HCT116 (cell line): ENCODE results near the gene EMP1. TPM values are rescaled to one million over a fixed set of nuclear protein-coding genes. Genes with fewer than 3 reads are reported as not detected.
A peak's percentile ranks its signal among the peaks of the same experiment; 100 is the strongest.

Experiments used
- ATAC-seq: fragments of 200-7000 bp; cut with Tn5 transposase; 2 replicates; pipeline ENCODE4 v1.9.1; 2020; ENCODE audit warnings: mild to moderate bottlenecking, moderate library complexity
- Bru-seq: library from RNA; stranded (reverse); fragments of 400-500 nt; gene quantifications from one replicate; lab custom pipeline; 2021; lab: Mats Ljungman, UMichigan
- BruChase-seq, 2 experiments: library from RNA; stranded (reverse); fragments of 400-500 nt; gene quantifications; one replicate each; lab custom pipeline; 2021; lab: Mats Ljungman, UMichigan
- BruUV-seq: library from RNA; stranded (reverse); fragments of 400-500 nt; replicated peaks from 2 replicates; lab custom pipeline; 2021; lab: Mats Ljungman, UMichigan
- CTCF ChIA-PET: fragments of 300-600 bp; sonication (Branson Sonifier 250); formaldehyde crosslinking; loops from one replicate; lab custom pipeline; 2021; ENCODE audit warnings: antibody characterized with exemption; lab: Charles Lee
- POLR2A ChIA-PET: fragments of 300-600, 350-600 bp; sonication (Branson Sonifier 250); formaldehyde crosslinking; loops from one replicate; lab custom pipeline; 2021; ENCODE audit warnings: antibody characterized with exemption; lab: Charles Lee
- RAD21 ChIA-PET, 2 experiments: fragments of 300-600 bp; sonication (Branson Sonifier 250); formaldehyde crosslinking; loops; one replicate each; lab custom pipeline; 2023; ENCODE audit warnings: low total read pairs in 2 of 2; ENCODE audit not compliant: uncharacterized antibody in 2 of 2, unreplicated experiment in 2 of 2, low non-redundant PET in 1 of 2; lab: Charles Lee
- DNase-seq: peaks from one replicate; pipeline ENCODE4 v3.0.0-alpha.2; 2010; ENCODE audit warnings: low read depth, low spot score
- H2AFZ ChIP-seq: fragments of 200-600 bp; shearing (Covaris generic), sonication (generic); 2 replicates; pipeline ENCODE4 v1.6.1; 2017; ENCODE audit warnings: low read depth, mixed run types, mixed read lengths, antibody characterized with exemption, low read length; ENCODE audit not compliant: poor library complexity, severe bottlenecking
- H3K27ac ChIP-seq: 2 replicates; pipeline ENCODE4 v1.5.1; 2012; ENCODE audit warnings: low read depth, low read length
- H3K27me3 ChIP-seq: fragments of 200-600 bp; sonication (generic); 2 replicates; pipeline ENCODE4 v1.6.1; 2016; ENCODE audit warnings: mixed run types, low read length, mixed read lengths; ENCODE audit not compliant: insufficient read depth
- H3K36me3 ChIP-seq, 2 experiments: fragments of 200-500 bp in 1 of 2; fragments of 200-600 bp in 1 of 2; sonication (Bioruptor generic) in 1 of 2; sonication (generic) in 1 of 2; 2 replicates each; pipeline versions ENCODE4 v1.5.1 to v1.6.1; 2014 to 2016; ENCODE audit warnings: low read length in 2 of 2, inconsistent platforms in 1 of 2, mixed read lengths in 1 of 2, mixed run types in 1 of 2; ENCODE audit not compliant: insufficient read depth in 2 of 2, control insufficient read depth in 1 of 2
- H3K4me1 ChIP-seq, 2 experiments: fragments of 200-600 bp in 1 of 2; sonication (generic) in 1 of 2; 2 replicates each; pipeline versions ENCODE4 v1.5.1 to v1.6.1; 2012 to 2017; ENCODE audit warnings: low read length in 2 of 2, inconsistent platforms in 1 of 2, mild to moderate bottlenecking in 1 of 2, mixed read lengths in 1 of 2, mixed run types in 1 of 2, moderate library complexity in 1 of 2; ENCODE audit not compliant: insufficient read depth in 2 of 2, control insufficient read depth in 1 of 2
- H3K4me2 ChIP-seq: fragments of 200-600 bp; sonication (generic); 2 replicates; pipeline ENCODE4 v1.6.1; 2017; ENCODE audit warnings: mixed run types, low read length, mixed read lengths
- H3K4me3 ChIP-seq, 2 experiments: fragments of 200-600 bp in 1 of 2; sonication (generic) in 1 of 2; replicated peaks in 1 of 2; 2 replicates each; pipeline ENCODE4 v1.5.1; 2011 to 2016; ENCODE audit warnings: low read length in 2 of 2, control low read depth in 1 of 2, low read depth in 1 of 2, mild to moderate bottlenecking in 1 of 2, mixed read lengths in 1 of 2, mixed run types in 1 of 2
- H3K79me2 ChIP-seq: fragments of 200-600 bp; sonication (generic); 2 replicates; pipeline ENCODE4 v1.6.1; 2017; ENCODE audit warnings: mild to moderate bottlenecking, mixed run types, low read length, moderate library complexity, mixed read lengths; ENCODE audit not compliant: insufficient read depth
- H3K9ac ChIP-seq: fragments of 200-600 bp; sonication (generic); 2 replicates; pipeline ENCODE4 v1.6.1; 2016; ENCODE audit warnings: low read length, mixed read lengths
- H3K9me2 ChIP-seq: fragments of 200-600 bp; sonication (generic), shearing (Covaris generic); 2 replicates; pipeline ENCODE4 v1.6.1; 2017; ENCODE audit warnings: mixed run types, mild to moderate bottlenecking, moderate library complexity; ENCODE audit not compliant: insufficient read depth
- H3K9me3 ChIP-seq, 2 experiments: fragments of 200-500 bp in 1 of 2; fragments of 200-600 bp in 1 of 2; sonication (Bioruptor generic) in 1 of 2; sonication (generic) in 1 of 2; 2 replicates each; pipeline ENCODE4 v1.6.1; 2014 to 2017; ENCODE audit warnings: low read length in 2 of 2, mixed read lengths in 2 of 2, inconsistent platforms in 1 of 2, low read depth in 1 of 2, mild to moderate bottlenecking in 1 of 2, mixed run types in 1 of 2, moderate library complexity in 1 of 2; ENCODE audit not compliant: control insufficient read depth in 1 of 2, insufficient read depth in 1 of 2
- H4K20me1 ChIP-seq: fragments of 200-600 bp; sonication (generic), shearing (Covaris generic); 2 replicates; pipeline ENCODE4 v1.6.1; 2017; ENCODE audit warnings: mixed run types, mild to moderate bottlenecking, moderate library complexity; ENCODE audit not compliant: insufficient read depth
- CBX3 ChIP-seq: IDR thresholded peaks from 2 replicates; pipeline ENCODE4 v1.6.1; 2012; ENCODE audit warnings: low read depth
- CEBPB ChIP-seq: IDR thresholded peaks from 2 replicates; pipeline ENCODE4 v1.6.1; 2012; ENCODE audit warnings: low read depth
- ELF1 ChIP-seq: IDR thresholded peaks from 2 replicates; pipeline ENCODE4 v1.6.1; 2012; ENCODE audit warnings: low read depth, borderline replicate concordance
- EZH2phosphoT487 ChIP-seq: fragments of 200-600 bp; IDR thresholded peaks from 2 replicates; pipeline ENCODE4 v1.6.1; 2018; ENCODE audit warnings: antibody characterized with exemption, borderline replicate concordance
- FOSL1 ChIP-seq: IDR thresholded peaks from 2 replicates; pipeline ENCODE4 v1.6.1; 2012; ENCODE audit warnings: low read depth
- JUND ChIP-seq: IDR thresholded peaks from 2 replicates; pipeline ENCODE4 v1.6.1; 2012
- MAX ChIP-seq: IDR thresholded peaks from 2 replicates; pipeline ENCODE4 v1.6.1; 2012
- POLR2A ChIP-seq: IDR thresholded peaks from 2 replicates; pipeline ENCODE4 v1.7.0; 2011; ENCODE audit warnings: borderline replicate concordance; ENCODE audit not compliant: insufficient read depth, insufficient read length; ENCODE audit errors: extremely low read depth
- POLR2AphosphoS5 ChIP-seq: IDR thresholded peaks from 2 replicates; pipeline ENCODE4 v1.6.1; 2011; ENCODE audit warnings: mild to moderate bottlenecking, low read depth, low read length, moderate library complexity
- RAD21 ChIP-seq: IDR thresholded peaks from 2 replicates; pipeline ENCODE4 v1.6.1; 2012; ENCODE audit warnings: low read depth, mild to moderate bottlenecking
- REST ChIP-seq: IDR thresholded peaks from 2 replicates; pipeline ENCODE4 v1.6.1; 2012; ENCODE audit warnings: low read depth
- SIN3A ChIP-seq: IDR thresholded peaks from 2 replicates; pipeline ENCODE4 v1.6.1; 2012; ENCODE audit warnings: low read depth
- SP1 ChIP-seq: IDR thresholded peaks from 2 replicates; pipeline ENCODE4 v1.6.1; 2012; ENCODE audit warnings: low read depth
- SRF ChIP-seq: IDR thresholded peaks from 2 replicates; pipeline ENCODE4 v1.6.1; 2012; ENCODE audit warnings: low read depth
- YY1 ChIP-seq: IDR thresholded peaks from 2 replicates; pipeline ENCODE4 v1.6.1; 2011; ENCODE audit warnings: low read length, low read depth, moderate library complexity, mild to moderate bottlenecking; ENCODE audit not compliant: insufficient replicate concordance; ENCODE audit errors: extremely low read depth
- ZBTB33 ChIP-seq: IDR thresholded peaks from 2 replicates; pipeline ENCODE4 v1.6.1; 2011; ENCODE audit warnings: mild to moderate bottlenecking, low read length, moderate library complexity; ENCODE audit not compliant: insufficient replicate concordance; ENCODE audit errors: extremely low read depth
- ZNF274 ChIP-seq: fragments of 200-500 bp; sonication (Bioruptor generic); IDR thresholded peaks from 2 replicates; pipeline ENCODE4 v1.6.1; 2014; ENCODE audit warnings: mild to moderate bottlenecking, low read depth, low read length, inconsistent platforms
- intact Hi-C: fragments of 100-400 bp; cut with micrococcal nuclease; formaldehyde crosslinking; loops from 2 replicates; pipeline ENCODE4 v1.10.0; 2022
- long read RNA-seq: library from polyadenylated mRNA; unstranded; transcript quantifications from one replicate; pipeline ENCODE4 v2.0.0, GENCODE V29; 2021; ENCODE audit not compliant: unreplicated experiment
- polyA plus RNA-seq: library from polyadenylated mRNA; unstranded; fragments of >200 nt; gene quantifications from 2 replicates; pipeline ENCODE4 v1.2.1, GENCODE V29; 2012; ENCODE audit warnings: missing spikeins
- total RNA-seq: library from RNA; stranded (reverse); gene quantifications from one replicate; pipeline ENCODE4 v1.2.1, GENCODE V29; 2021; ENCODE audit not compliant: unreplicated experiment

The EMP1 gene
- total RNA-seq (110 TPM), Bru-seq, nascent RNA (percentile 95 among the genes with signal in this experiment), BruChase-seq, experiment 1, labeled RNA remaining after a 6-hour chase (percentile 93 among the genes with signal in this experiment), BruChase-seq, experiment 2, labeled RNA remaining after a 2-hour chase (percentile 92 among the genes with signal in this experiment)
- polyA plus RNA-seq: 170 and 244 TPM in 2 replicates
- long read RNA-seq, full-length matches to known transcripts: 65 of 92 reads
- long read RNA-seq, partial matches to known transcripts: 2 of 92 reads
- long read RNA-seq, other reads (novel, unspliced or antisense): 25 of 92 reads

GRCh38 chr12:13196130-13196921, at the start of gene EMP1:
EMP1 (plus strand) TSS chr12:13196726; CDS start chr12:13211511, 14,785 bp downstream.
- H3K4me2 ChIP-seq: peak within 1 kb of the TSS; percentile 88
- intact Hi-C loops: no loop called here
- ChIA-PET RAD21 (interaction anchor here in 1 of 2 experiments (1.6 kb wide), 1 partner anchor 10 kb away, joined by 4 read pairs; no protein-coding TSS in a partner anchor), POLR2A (interaction anchor here (0.6 to 1.9 kb wide), 12 partner anchors 10 to 298 kb away, joined by 3 to 8 read pairs (median 4); no protein-coding TSS in a partner anchor), CTCF (interaction anchor here (0.9 to 1.1 kb wide), 4 partner anchors 14 to 971 kb away, joined by 3 read pairs; no protein-coding TSS in a partner anchor)
- H3K4me3 ChIP-seq: peak within 1 kb of the TSS; percentile 60 to 74
- H3K9me2 ChIP-seq: no peaks in the 10 kb centered on the region
- H3K9ac ChIP-seq: peak within 1 kb of the TSS; percentile 77
- DNase-seq (peak; percentile 98), ATAC-seq (peak; percentile 88)
- peaks cover 47% of the 10 kb centered on the region for H3K79me2 ChIP-seq
- H2AFZ ChIP-seq: peak within 1 kb of the TSS; percentile 19
- peaks cover 33 to 70% of the 10 kb centered on the region in 2 experiments for H3K4me1 ChIP-seq
- no peaks in the 10 kb centered on the region for H4K20me1 ChIP-seq
- H3K36me3 ChIP-seq: peaks cover 0 to 11% of the 10 kb centered on the region in 2 experiments; a peak in 1 of 4 replicates
- peak; percentile 82 for TF ChIP-seq CBX3
- peak; percentile 65 for TF ChIP-seq CEBPB
- no peak for TF ChIP-seq REST
- peak; percentile 62 for TF ChIP-seq MAX
- TF ChIP-seq YY1: peak; percentile 51
- TF ChIP-seq ELF1: no peak
- TF ChIP-seq SRF: no peak
- TF ChIP-seq SIN3A: peak; percentile 93
- no peak for TF ChIP-seq EZH2phosphoT487
- TF ChIP-seq SP1: peak; percentile 94
- TF ChIP-seq RAD21: peak; percentile 45; the same call in 1 of the 2 replicates
- TF ChIP-seq POLR2AphosphoS5: peak; percentile 96
- TF ChIP-seq POLR2A: no peak
- TF ChIP-seq JUND: peak; percentile 85
- TF ChIP-seq FOSL1: peak; percentile 87
- TF ChIP-seq ZNF274: no peak
- TF ChIP-seq ZBTB33: no peak
- no TSS peak for BruUV-seq
- H3K9me3 ChIP-seq: no peaks in the 10 kb centered on the region
- peak within 1 kb of the TSS; percentile 64 for H3K27ac ChIP-seq
- H3K27me3 ChIP-seq: no peaks in the 10 kb centered on the region
